ENCODE measurements around the gene EGFR.

The EGFR gene

DNA sequence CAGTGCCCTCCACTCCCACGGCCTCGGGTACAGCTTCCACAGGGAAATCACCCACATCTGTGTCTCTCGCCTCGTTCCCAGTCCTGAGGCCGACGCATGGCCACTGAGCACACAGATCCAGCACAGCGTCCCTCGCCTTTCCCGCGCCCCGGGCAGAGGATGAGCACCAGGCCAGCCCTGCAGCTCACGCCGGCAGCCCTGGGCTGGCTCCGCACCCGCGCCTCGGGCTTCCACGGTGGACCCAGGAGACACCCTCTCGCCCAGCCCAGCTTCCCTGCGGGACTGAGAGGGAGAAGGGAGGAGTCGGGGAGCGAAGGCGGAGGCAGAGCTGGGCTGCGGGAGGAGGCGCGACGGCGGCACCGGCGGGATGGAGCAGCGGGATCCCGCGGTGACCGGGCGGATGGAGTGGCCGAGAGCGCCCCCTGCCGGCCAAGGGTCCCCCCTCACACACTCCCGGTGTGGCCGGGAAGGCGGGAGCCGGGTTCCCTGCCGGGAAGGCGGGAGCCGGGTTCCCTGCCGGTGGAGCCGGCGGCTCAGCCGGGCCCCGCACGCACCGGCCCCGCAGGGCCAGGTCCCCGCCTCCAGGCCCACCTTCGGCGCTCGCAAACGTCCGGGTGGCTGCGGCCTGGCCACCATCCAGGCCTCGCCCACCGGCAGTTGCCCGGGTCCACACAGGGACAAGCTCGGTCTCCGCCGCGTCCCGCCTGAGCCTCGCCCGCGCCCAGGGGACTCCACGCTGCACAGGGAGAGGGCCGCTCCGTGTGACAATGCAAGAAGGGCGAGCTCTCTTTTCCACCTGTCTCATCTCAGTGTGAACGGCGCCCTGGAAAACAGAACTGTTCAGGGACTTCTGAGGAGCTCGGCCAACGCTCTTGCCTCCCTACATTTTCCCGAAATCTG is 236.0 kb downstream of the EGFR start:
- peak; percentile 70 for TF ChIP-seq POLR2A (IDR thresholded peaks at IDR 0.05; ENCODE audit: low read depth, low read length)
- DNase-seq (ENCODE audit: insufficient read length, low spot score), result peak; percentile 98
- FAIRE-seq, result no peak

DNA sequence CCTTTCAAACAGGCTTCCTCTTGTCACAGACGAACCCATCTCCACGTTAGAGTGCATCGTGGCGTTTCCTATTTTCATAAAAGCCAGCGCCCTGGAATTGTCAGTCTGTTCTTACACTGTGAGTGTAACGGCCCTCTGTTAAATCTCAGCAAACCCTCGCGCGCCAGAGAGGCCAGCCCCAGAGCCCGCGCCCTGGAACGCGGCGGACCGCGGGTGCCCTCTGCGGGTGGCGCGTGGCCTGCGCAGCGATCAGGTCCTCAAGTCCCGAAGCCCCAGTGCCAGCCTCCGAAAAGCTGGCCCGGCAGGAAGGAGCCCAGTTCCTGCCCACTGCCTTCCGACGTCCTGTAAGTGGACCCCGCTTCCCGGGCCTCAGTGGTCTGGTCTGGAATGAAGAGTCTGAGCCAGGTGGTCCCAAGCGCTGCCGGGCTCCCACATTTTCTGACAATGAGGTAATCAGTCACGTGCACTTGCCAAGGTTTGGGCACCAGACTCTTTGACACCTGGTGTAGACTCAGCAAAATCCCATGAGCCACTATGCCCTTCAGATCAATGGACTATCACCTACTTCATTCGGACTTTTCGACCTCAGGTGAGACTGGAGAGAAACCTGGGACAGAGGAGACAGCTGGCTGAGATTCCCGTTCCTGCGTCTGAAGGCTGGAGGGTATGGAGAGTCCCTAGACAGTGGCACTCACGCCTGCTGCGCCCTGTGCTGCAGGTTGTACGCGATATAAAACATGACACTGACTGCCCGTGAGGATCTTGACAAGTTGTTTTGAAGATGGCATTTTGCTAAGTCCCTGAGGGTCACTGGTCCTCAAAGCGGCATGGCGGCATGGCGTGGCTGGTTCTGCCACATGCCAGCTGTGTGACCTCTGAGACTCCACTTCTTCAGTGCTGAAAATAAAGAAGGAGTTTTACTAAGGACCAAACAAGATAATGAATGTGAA is 237.0 kb downstream of the EGFR start:
- DNase-seq (ENCODE audit: insufficient read length, low spot score), result peak; percentile 94
- no peak for TF ChIP-seq POLR2A (IDR thresholded peaks at IDR 0.05; ENCODE audit: low read depth, low read length)
- no peak for FAIRE-seq

DNA sequence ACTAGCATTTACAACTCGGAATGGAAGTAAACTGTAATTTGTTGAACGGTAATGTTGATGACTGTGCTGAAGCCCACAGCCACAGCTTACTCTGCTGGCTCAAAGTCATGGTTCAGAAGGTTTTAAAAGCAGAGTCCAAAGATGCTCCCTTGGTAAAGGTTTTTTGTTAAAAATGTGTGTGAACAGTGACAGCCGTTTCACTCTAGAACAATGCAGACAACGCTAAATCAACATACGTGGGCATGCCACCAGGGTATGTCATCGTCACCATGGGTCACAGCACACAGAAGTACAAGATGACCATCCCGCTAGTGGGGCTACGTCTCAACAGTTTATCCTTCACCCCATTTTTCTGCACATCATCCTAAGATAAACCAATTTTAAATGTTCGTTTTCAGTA is 239.8 kb downstream of the EGFR start:
- no peak for TF ChIP-seq POLR2A (IDR thresholded peaks at IDR 0.05; ENCODE audit: low read depth, low read length)
- FAIRE-seq (no peak), DNase-seq (ENCODE audit: insufficient read length, low spot score) (no peak)

DNA sequence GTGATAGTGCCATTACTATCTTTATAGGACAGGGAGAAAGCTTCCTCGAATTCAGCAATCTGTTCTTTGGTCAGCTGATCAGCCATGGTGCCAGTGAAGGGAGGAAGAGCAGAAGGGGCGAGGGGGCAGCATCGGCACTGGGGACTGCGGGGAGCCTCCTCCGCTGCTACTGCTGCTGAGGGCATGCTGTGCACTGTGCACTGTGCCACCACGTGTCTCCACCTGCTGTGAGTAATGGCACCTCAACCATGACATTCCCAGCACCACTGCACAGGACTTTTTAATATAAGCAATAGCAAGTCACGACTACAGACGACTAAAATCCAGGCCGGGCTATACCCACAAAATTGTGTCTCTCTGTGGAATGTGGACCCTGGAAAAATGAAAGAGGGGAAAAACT is 241.4 kb downstream of the EGFR start:
- no peak for TF ChIP-seq POLR2A (IDR thresholded peaks at IDR 0.05; ENCODE audit: low read depth, low read length)
- DNase-seq (ENCODE audit: insufficient read length, low spot score) (no peak), FAIRE-seq (no peak)

DNA sequence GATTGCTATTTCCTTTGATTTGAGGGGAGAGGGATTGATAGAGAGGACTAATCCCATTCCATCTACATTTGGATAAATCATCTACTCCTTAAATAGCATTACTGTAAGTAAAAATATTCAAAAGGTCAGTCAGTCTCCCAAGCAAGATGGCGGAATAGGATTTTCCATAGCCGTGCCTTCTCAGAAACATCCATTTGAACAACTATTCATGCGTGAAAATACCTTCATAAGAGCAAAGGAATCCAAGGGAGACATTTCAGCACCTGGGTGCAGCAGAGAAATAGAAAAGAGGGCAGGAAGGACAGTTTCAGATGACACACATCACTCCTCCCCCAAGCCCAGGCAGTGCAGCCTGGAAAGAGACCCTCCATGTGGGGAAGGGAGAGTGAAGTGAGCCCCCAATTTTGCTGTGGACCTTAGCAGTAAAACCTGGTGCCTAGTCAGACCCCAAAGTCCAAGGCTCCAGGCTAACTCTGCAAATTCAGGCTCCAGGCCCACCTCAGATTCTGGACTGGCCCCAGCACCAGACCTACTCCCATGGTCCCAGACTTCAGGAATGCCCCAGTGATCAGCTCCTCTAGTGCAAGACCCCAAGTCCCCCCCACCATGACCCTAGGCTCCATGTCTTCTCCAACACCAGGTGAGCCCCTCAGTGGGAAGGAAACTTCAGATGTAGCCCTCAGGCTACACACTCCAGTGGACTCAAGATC is 242.0 kb downstream of the EGFR start:
- no peak for DNase-seq (ENCODE audit: insufficient read length, low spot score)
- TF ChIP-seq POLR2A (IDR thresholded peaks at IDR 0.05; ENCODE audit: low read depth, low read length), result no peak
- FAIRE-seq, result no peak
